IPS-18a (cell line): ENCODE data around the gene PPP6C.

ENCODE experiments used
- H3K27ac ChIP-seq: one replicate; pipeline ENCODE4 v1.5.1; 2013; ENCODE audit warnings: low read length
- H3K27me3 ChIP-seq: one replicate; pipeline ENCODE4 v1.6.1; 2013; ENCODE audit warnings: mild to moderate bottlenecking, low read length; ENCODE audit not compliant: control insufficient read depth, insufficient read depth
- H3K36me3 ChIP-seq: one replicate; pipeline ENCODE4 v1.6.1; 2013; ENCODE audit warnings: low read depth, low read length; ENCODE audit not compliant: control insufficient read depth
- H3K4me1 ChIP-seq: one replicate; pipeline ENCODE4 v1.6.1; 2013; ENCODE audit warnings: low read depth, low read length; ENCODE audit not compliant: control insufficient read depth
- H3K4me3 ChIP-seq: one replicate; pipeline ENCODE4 v1.5.1; 2013; ENCODE audit warnings: low read length
- H3K9ac ChIP-seq: one replicate; pipeline ENCODE4 v1.6.1; 2013; ENCODE audit warnings: mild to moderate bottlenecking, low read length, moderate library complexity
- H3K9me3 ChIP-seq: one replicate; pipeline ENCODE4 v1.6.1; 2013; ENCODE audit warnings: low read depth, low read length; ENCODE audit not compliant: control insufficient read depth

Gene PPP6C

GRCh38 chr9:125106285-125106893 is 83.2 kb downstream of the PPP6C start:
- Histone ChIP-seq H3K9me3 (no peaks in the 10 kb centered on the region), H3K27ac (no peak overlapping the region)

GRCh38 chr9:125103770-125104460 is 85.7 kb downstream of the PPP6C start:
- no peaks in the 10 kb centered on the region for H3K36me3 ChIP-seq
- no peaks in the 10 kb centered on the region for H3K9me3 ChIP-seq
- no peak overlapping the region for H3K4me3 ChIP-seq
- no peak overlapping the region for H3K9ac ChIP-seq
- H3K27ac ChIP-seq = no peak overlapping the region
- no peaks in the 10 kb centered on the region for H3K4me1 ChIP-seq
- H3K27me3 ChIP-seq = no peaks in the 10 kb centered on the region

More at GRCh38 chr9:125106285-125106893, 83.2 kb downstream of the PPP6C start:
- Histone ChIP-seq H3K9ac (no peak overlapping the region), H3K27me3 (no peaks in the 10 kb centered on the region), H3K4me3 (no peak overlapping the region), H3K4me1 (no peaks in the 10 kb centered on the region), H3K36me3 (no peaks in the 10 kb centered on the region)

- Histone ChIP-seq H3K27ac (no peak overlapping the region), H3K4me1 (no peaks in the 10 kb centered on the region), H3K9ac (no peak overlapping the region), H3K9me3 (no peaks in the 10 kb centered on the region), H3K4me3 (no peak overlapping the region), H3K27me3 (no peaks in the 10 kb centered on the region), H3K36me3 (no peaks in the 10 kb centered on the region)
Observed at GRCh38 chr9:125103021-125103420, 86.6 kb downstream of the PPP6C start.

- Histone ChIP-seq H3K27me3 (no peaks in the 10 kb centered on the region), H3K9ac (no peak overlapping the region), H3K4me3 (no peak overlapping the region), H3K9me3 (no peaks in the 10 kb centered on the region), H3K27ac (no peak overlapping the region), H3K36me3 (no peaks in the 10 kb centered on the region), H3K4me1 (no peaks in the 10 kb centered on the region)
Observed at GRCh38 chr9:125100822-125101221, 88.8 kb downstream of the PPP6C start.

- Histone ChIP-seq H3K4me1 (no peaks in the 10 kb centered on the region), H3K9me3 (no peaks in the 10 kb centered on the region), H3K36me3 (no peaks in the 10 kb centered on the region), H3K9ac (no peak overlapping the region), H3K27me3 (no peaks in the 10 kb centered on the region), H3K27ac (no peak overlapping the region), H3K4me3 (no peak overlapping the region)
Observed at GRCh38 chr9:125099816-125100215, 89.8 kb downstream of the PPP6C start.
